ENCODE measurements around the gene GLIPR1.

GLIPR1 gene

GRCh38 chr12:75549989-75550388 lies 69.4 kb downstream of the GLIPR1 start:
- no peaks in the 10 kb centered on the region for H3K9me3 Mint-ChIP-seq
- peak overlapping the region in 1 of 3 experiments; percentile 46 for H3K4me3 Mint-ChIP-seq
- H3K27ac Mint-ChIP-seq, result peak overlapping the region; percentile 81 to 91 (median 84)
- H3K4me1 Mint-ChIP-seq, result peaks cover 73% of the 10 kb centered on the region
- TF ChIP-seq, protein P1, sequence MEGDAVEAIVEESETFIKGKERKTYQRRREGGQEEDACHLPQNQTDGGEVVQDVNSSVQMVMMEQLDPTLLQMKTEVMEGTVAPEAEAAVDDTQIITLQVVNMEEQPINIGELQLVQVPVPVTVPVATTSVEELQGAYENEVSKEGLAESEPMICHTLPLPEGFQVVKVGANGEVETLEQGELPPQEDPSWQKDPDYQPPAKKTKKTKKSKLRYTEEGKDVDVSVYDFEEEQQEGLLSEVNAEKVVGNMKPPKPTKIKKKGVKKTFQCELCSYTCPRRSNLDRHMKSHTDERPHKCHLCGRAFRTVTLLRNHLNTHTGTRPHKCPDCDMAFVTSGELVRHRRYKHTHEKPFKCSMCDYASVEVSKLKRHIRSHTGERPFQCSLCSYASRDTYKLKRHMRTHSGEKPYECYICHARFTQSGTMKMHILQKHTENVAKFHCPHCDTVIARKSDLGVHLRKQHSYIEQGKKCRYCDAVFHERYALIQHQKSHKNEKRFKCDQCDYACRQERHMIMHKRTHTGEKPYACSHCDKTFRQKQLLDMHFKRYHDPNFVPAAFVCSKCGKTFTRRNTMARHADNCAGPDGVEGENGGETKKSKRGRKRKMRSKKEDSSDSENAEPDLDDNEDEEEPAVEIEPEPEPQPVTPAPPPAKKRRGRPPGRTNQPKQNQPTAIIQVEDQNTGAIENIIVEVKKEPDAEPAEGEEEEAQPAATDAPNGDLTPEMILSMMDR (IDR thresholded peaks at IDR 0.05; ENCODE audit: unreplicated experiment in 3 of 3), result no peak
- H3K27me3 Mint-ChIP-seq (ENCODE audit: low read depth), result no peaks in the 10 kb centered on the region
- H3K36me3 Mint-ChIP-seq (ENCODE audit: low read depth), result no peaks in the 10 kb centered on the region

DNA sequence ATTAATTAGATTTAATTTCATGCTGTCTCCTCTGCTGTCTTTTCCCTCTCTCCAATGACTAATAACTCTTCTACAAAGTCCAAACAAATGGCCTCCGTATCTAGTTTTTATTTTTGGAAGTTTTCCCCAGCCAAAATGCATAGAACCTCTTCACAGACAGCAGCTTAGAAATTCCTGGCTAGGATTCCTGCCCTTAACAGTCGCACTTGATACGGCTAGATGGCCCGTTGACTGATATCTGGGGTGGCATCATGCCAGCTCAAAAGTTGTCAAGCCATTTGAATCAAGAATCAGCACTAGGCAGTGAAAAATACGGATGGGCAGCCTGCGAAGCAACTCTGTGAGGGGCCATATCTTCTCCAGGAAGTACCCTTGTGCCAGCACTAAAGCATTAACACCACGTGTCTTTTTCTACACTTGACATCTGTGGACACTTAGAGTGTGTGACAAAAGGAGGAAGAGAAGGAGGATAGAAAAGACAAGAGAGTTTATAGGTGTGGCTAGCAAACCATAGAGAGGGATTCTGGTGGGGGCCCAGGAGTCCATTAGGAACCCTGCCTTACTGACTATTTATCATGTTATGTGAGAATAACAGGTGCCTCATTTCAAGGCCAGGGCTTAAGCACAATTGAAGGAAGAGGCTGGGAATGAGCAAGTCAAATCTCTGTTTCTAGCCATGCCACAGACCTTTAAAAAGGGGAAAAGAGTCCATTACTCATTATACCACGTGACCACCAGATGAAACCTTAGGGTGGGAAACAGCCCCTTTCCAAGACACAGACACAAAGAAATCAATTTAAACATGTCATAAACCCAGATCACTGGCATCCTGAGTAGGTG lies 70.1 kb downstream of the GLIPR1 start:
- TF ChIP-seq, protein P1 (IDR thresholded peaks at IDR 0.05; ENCODE audit: unreplicated experiment in 3 of 3), result no peak
- peak overlapping the region in 2 of 3 experiments; percentile 3 to 46 for H3K4me3 Mint-ChIP-seq
- peaks cover 71% of the 10 kb centered on the region for H3K4me1 Mint-ChIP-seq
- no peaks in the 10 kb centered on the region for H3K9me3 Mint-ChIP-seq
- H3K27me3 Mint-ChIP-seq (ENCODE audit: low read depth), result no peaks in the 10 kb centered on the region
- no peaks in the 10 kb centered on the region for H3K36me3 Mint-ChIP-seq (ENCODE audit: low read depth)
- peak overlapping the region; percentile 81 to 91 (median 84) for H3K27ac Mint-ChIP-seq

DNA sequence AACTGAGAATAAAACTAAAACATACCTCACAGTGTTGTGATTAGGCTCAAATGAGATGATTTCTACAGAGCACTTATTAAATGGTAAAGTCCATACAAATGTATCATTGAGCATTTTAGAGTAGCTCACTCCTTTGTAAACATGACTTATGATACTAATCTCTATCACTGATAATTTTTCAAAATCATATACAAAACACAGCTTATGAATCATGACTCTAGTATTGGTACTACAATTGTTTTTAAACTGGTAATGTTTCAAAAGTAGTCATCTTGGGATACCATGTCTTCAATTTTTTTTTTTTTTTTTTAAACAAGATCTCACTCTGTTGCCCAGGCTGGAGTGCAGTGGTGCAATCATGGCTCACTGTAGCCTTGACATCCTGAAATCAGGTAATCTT lies 70.9 kb downstream of the GLIPR1 start:
- no peaks in the 10 kb centered on the region for H3K27me3 Mint-ChIP-seq (ENCODE audit: low read depth)
- H3K4me3 Mint-ChIP-seq, result no peak overlapping the region
- H3K27ac Mint-ChIP-seq, result peak overlapping the region in 1 of 3 experiments; percentile 81
- TF ChIP-seq, protein P1 (IDR thresholded peaks at IDR 0.05; ENCODE audit: unreplicated experiment in 3 of 3), result no peak
- no peaks in the 10 kb centered on the region for H3K36me3 Mint-ChIP-seq (ENCODE audit: low read depth)
- H3K9me3 Mint-ChIP-seq, result no peaks in the 10 kb centered on the region
- H3K4me1 Mint-ChIP-seq, result peaks cover 68% of the 10 kb centered on the region

GRCh38 chr12:75553398-75553797 lies 72.8 kb downstream of the GLIPR1 start:
- Mint-ChIP-seq H3K4me3 (no peak overlapping the region), H3K4me1 (peaks cover 66% of the 10 kb centered on the region), H3K9me3 (no peaks in the 10 kb centered on the region), H3K36me3 (ENCODE audit: low read depth) (no peaks in the 10 kb centered on the region), H3K27ac (peak overlapping the region; percentile 12 to 82 (median 39)), H3K27me3 (ENCODE audit: low read depth) (no peaks in the 10 kb centered on the region)
- TF ChIP-seq, protein P1 (IDR thresholded peaks at IDR 0.05; ENCODE audit: unreplicated experiment in 3 of 3), result no peak
